Neural crest cell (in vitro differentiated cells): ENCODE results near the gene MMP11. TPM values are rescaled to one million over a fixed set of nuclear protein-coding genes. Genes with fewer than 3 reads are reported as not detected.

Experiments
- DNase-seq: peaks from one replicate; pipeline ENCODE4 v3.0.0; 2021; ENCODE audit warnings: low read depth, mixed read lengths, low spot score
- H3K27ac Mint-ChIP-seq: one replicate; pipeline ENCODE4 v1.8.0; 2021; ENCODE audit warnings: mild to moderate bottlenecking, mixed read lengths; ENCODE audit not compliant: unreplicated experiment
- H3K27me3 Mint-ChIP-seq: 2 replicates; pipeline ENCODE4 v1.8.0; 2021; ENCODE audit warnings: low read depth, mild to moderate bottlenecking, mixed read lengths
- H3K36me3 Mint-ChIP-seq: 2 replicates; pipeline ENCODE4 v1.8.0; 2021; ENCODE audit warnings: low read depth, mild to moderate bottlenecking, mixed read lengths
- H3K4me1 Mint-ChIP-seq: 2 replicates; pipeline ENCODE4 v1.8.0; 2021; ENCODE audit warnings: mixed read lengths
- H3K4me3 Mint-ChIP-seq: one replicate; pipeline ENCODE4 v1.8.0; 2021; ENCODE audit warnings: mild to moderate bottlenecking, mixed read lengths
- H3K9me3 Mint-ChIP-seq: 2 replicates; pipeline ENCODE4 v1.8.0; 2021; ENCODE audit warnings: mixed read lengths
- total RNA-seq: library from RNA; stranded (reverse); gene quantifications from 2 replicates; pipeline ENCODE4 v1.2.1, GENCODE V29; 2021
- TF ChIP-seq, protein P1 (sequence below): fragments of 200-600 bp; sonication (generic); conservative IDR thresholded peaks from 2 replicates; pipeline ENCODE4 v1.5.0; 2021; ENCODE audit warnings: antibody characterized with exemption, mild to moderate bottlenecking

Gene MMP11
- total RNA-seq, 1 donor from 2014 or later, result 11.2 TPM

DNA sequence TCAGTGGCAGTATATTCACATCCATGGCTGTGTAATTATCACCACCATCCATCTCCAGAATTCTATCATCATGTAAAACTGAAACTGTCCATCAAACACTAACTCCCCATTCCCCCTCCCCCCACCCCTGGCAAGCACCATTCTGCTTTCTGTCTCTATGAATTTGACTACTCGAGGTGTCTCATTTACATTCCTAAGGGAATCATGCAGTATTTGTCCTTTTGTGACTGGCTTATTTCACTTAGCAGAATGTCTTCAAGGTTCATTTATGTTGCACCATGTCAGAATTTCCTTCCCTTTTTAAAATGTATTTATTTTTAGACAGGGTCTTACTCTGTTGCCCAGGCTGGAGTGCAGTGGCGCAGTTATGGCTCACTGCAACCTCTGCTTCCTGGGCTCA lies 45.9 kb downstream of the MMP11 start:
- peaks cover 30% of the 10 kb centered on the region for H3K36me3 Mint-ChIP-seq
- H3K27ac Mint-ChIP-seq, result no peak overlapping the region
- TF ChIP-seq, protein P1, sequence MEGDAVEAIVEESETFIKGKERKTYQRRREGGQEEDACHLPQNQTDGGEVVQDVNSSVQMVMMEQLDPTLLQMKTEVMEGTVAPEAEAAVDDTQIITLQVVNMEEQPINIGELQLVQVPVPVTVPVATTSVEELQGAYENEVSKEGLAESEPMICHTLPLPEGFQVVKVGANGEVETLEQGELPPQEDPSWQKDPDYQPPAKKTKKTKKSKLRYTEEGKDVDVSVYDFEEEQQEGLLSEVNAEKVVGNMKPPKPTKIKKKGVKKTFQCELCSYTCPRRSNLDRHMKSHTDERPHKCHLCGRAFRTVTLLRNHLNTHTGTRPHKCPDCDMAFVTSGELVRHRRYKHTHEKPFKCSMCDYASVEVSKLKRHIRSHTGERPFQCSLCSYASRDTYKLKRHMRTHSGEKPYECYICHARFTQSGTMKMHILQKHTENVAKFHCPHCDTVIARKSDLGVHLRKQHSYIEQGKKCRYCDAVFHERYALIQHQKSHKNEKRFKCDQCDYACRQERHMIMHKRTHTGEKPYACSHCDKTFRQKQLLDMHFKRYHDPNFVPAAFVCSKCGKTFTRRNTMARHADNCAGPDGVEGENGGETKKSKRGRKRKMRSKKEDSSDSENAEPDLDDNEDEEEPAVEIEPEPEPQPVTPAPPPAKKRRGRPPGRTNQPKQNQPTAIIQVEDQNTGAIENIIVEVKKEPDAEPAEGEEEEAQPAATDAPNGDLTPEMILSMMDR, result no peak
- H3K4me1 Mint-ChIP-seq, result no peaks in the 10 kb centered on the region
- DNase-seq, result no peak
- no peak overlapping the region for H3K4me3 Mint-ChIP-seq
- H3K9me3 Mint-ChIP-seq, result no peaks in the 10 kb centered on the region
- H3K27me3 Mint-ChIP-seq, result no peaks in the 10 kb centered on the region

- Mint-ChIP-seq H3K27ac (no peak overlapping the region), H3K4me1 (no peaks in the 10 kb centered on the region), H3K36me3 (peaks cover 28% of the 10 kb centered on the region), H3K27me3 (no peaks in the 10 kb centered on the region), H3K9me3 (no peaks in the 10 kb centered on the region), H3K4me3 (no peak overlapping the region)
- TF ChIP-seq, protein P1, result no peak
- DNase-seq, result no peak
Measured at GRCh38 chr22:23820748-23821211, 48.1 kb downstream of the MMP11 start.

DNA sequence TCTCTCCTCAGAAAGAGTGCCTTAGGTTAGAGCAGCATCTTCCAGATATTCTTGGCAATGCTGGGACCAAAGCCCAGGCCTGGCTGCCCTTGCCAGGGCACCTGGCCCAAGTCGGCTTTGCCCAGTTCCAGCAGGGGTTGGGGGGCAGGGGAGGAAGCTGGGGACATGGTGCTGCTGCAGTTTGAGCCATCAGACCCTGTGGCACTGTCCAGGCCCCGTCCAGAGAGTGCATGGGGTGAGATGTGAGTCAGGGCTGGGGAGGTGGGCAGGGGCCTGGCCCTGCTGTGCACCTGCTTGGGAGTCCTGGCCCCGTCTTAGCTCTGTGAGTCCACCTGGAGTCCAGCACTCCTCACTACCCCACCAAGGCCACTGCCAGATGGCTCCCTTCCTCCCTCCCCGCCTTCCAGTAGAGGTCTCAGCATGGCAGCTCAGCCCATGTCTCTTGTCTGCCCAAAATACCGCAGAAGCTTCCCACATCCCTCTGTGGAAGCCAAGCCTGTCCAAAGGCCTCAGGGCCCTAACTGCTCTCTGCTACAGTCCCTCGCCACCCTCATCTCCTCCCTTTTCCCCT lies 49.5 kb downstream of the MMP11 start:
- DNase-seq, result no peak
- Mint-ChIP-seq H3K9me3 (no peaks in the 10 kb centered on the region), H3K27me3 (no peaks in the 10 kb centered on the region), H3K4me3 (peak overlapping the region; percentile 34), H3K4me1 (no peaks in the 10 kb centered on the region), H3K36me3 (peaks cover 27% of the 10 kb centered on the region), H3K27ac (no peak overlapping the region)
- TF ChIP-seq, protein P1, result no peak

- Mint-ChIP-seq H3K4me3 (no peak overlapping the region), H3K27me3 (no peaks in the 10 kb centered on the region), H3K36me3 (peaks cover 22% of the 10 kb centered on the region), H3K4me1 (no peaks in the 10 kb centered on the region), H3K9me3 (no peaks in the 10 kb centered on the region), H3K27ac (peak overlapping the region; percentile 29)
- TF ChIP-seq, protein P1, result no peak
- DNase-seq, result no peak
Measured at GRCh38 chr22:23823331-23823791, 50.7 kb downstream of the MMP11 start.

DNA sequence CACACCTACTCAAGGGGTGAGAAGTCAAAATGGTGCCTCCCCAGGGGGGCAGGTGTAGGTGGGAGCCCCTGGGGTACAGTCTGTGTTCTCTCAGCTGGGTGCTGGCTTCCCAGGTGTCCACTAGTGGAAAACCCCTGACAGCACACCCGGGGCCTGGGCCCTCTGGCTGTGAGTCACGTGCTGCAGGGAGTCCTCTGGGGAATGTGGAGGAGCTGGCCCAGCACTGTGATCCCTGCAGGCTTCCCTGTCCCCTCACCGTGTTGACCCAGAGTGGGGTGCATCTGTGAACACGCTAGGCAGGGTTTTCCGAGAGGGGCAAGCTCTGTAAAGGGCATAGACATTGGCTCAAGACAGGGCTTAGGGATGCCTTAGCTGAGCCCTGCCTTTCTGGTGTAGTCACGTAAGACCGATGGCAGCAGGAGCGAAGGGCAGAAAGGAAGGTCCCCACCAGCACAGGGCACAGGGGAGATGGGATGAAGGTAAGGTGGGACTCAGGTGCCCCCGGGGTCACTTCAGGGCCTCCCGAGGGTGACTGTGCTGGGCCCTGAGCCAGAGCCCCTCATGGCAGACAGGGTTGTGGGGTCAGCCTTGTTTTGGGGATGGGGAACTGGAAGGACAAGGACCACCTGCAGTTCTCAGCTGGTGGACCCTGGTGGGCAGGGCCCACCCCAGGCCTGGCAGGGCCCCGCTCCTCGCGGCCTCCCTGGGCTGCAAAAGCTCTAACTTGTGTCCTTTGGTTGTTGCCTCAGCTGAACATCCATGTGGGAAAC lies 52.0 kb downstream of the MMP11 start:
- Mint-ChIP-seq H3K36me3 (peaks cover 23% of the 10 kb centered on the region), H3K4me1 (no peaks in the 10 kb centered on the region), H3K27me3 (no peaks in the 10 kb centered on the region), H3K4me3 (no peak overlapping the region), H3K27ac (no peak overlapping the region), H3K9me3 (no peaks in the 10 kb centered on the region)
- TF ChIP-seq, protein P1, result no peak
- DNase-seq, result no peak
